HK-2 (cell line): ENCODE results near the gene UBAC2.
"Not testable (repeated sequence)": the region's sequence is repeated elsewhere in the genome, so short reads cannot be mapped to it uniquely, and the experiment has no call there.

Source experiments
- DNase-seq: peaks from one replicate; pipeline ENCODE4 v3.0.0-alpha.2; 2018; ENCODE audit not compliant: unreplicated experiment

UBAC2 gene

DNA sequence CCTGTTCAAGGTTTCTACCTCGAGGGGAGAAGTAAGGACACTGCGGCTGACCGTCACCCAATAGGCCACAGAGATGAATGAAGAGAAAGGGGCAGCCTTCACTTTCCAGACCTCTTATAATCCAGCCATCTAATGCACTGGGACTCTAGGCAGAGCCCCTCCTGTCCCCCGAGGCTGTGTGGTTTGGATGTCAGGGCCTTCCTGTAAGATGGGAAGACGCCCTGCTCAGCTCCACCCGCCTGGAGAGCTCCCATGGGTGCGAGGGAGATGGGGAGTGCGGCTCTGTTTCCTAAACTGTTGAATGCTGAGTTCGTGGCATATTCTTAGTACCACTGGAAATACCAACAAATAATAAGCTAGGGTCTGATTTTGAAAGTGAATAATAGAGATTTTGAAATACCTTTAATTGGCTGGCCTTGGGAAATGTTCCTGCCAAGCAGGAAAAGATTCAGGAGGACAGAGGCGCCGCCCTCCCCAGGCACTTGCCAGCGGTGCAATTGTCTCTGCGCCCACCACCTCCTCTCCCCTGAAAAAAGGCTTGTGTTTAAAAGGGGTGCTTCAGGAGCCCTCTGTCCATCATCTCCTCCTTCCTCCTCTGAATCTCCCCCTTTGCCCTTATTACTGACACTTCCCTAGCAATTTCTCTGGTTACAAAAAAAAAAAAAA lies 191.9 kb downstream of the UBAC2 start:
- no peak for DNase-seq

DNA sequence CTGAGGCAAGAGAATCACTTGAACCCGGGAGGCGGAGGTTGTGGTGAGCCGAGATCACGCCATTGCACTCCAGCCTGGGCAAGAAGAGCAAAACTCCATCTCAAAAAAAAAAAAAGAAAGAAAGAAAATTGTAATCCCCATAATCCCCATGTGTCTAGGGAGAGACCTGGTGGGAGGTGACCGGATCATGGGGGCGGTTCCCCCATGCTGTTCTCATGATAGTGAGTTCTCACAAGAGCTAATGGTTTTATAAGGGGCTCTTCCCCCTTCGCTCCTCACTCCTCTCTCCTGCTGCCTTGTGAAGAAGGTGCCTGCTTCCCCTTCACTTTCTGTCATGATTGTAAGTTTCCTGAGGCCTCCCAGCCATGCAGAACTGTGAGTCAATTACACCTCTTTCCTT lies 192.7 kb downstream of the UBAC2 start:
- not testable (repeated sequence) for DNase-seq

DNA sequence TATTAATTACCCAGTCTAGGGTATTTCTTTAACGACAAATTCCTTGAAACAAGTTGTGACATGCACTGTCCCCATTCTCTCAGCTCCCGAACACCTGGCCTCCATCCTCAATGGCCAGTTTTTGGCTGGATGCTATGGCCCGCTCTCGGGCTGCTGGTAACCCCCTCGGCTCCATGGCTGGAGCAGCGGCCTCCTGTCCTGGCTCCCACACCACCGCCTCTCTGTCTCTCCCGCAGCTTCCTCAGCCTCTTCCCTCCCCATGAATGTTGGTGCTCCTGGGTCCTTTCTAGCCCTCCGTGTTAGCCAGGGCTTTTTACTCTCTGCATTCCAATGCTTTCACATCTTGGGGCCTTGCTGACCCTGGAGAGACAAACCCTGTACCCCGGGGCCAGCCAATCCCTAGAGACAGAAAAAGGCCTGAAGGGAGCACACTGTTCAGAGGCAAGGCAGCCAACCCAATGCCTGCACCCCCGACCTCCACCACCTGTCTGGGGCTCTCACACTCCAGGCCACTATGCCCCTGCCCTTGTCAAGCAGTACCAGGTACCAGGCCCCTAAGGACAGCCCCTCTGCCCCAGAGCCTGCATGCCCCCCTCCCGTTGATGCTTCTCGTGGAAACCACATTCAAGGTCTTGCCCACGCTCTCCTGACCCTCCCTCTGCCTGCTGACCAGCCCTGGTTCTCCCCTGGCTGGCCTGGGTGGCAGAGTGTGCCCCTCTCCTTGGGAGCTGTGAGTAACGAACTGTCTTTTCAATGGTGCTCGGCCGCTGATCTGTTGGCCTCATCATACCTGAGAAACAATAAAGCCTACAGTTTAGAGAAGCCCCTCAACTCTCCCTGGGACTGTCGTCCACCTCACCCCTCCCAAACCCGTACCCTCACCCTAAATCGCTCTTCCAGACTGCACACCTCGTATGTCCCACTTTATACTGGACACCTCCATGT lies 193.4 kb downstream of the UBAC2 start:
- DNase-seq: no peak

DNA sequence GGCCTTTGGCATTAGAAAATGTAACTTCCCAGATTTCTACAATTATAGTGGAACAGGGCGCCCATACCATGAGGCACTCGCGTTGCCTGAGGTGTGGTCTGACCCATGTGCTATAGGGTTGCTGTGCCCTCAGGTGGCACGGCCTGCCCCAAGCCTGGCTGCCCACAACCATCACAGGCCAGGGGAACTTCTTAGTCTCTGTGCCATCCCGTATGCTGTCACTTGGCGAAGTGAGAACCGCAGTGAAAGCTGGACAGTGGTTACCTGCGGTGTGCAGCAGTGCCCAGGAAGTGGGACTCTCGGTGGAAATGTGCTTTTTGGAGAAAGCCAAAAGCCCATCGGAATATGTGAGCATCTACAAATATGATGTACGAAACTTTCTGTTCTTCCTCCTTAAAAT lies 194.8 kb downstream of the UBAC2 start:
- no peak for DNase-seq

DNA sequence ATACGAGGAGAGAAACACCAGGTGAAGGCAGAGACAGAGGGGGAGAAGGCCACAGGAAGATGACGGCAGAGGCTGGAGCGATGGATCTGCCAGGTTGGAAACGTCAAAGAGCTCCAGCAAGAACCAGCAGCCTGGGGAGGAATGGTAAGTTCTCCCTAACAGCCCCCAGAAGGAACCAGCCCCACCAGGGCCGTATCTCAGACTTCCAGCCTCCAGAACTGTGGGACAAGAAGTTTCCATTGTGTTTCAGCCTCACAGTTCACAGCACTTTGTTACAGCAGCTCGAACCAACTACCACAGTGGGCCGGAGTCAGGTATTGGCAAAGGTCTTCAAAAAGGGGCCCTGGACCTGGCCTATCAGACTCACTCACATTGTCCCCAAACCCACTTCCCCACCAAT lies 195.8 kb downstream of the UBAC2 start:
- no peak for DNase-seq

DNA sequence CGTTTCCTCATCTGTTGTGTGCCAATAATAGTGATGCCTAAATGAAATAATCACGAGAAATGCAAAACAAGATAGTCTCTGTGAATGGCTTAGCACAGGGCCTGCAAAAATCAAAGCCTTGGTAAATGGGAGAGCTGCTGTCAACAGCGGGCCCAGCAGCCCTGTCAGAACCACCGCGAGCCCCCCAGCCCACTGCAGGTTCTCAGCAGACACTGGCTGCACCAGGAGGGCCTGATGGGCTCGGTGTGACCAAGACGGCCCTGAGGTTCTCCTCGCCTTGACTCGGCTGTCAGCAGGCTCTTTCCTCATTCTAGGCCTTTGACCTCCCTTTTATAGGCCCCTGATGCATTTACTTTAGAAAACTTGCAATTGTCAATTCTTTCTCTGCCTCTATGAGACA lies 197.4 kb downstream of the UBAC2 start:
- DNase-seq: no peak

DNA sequence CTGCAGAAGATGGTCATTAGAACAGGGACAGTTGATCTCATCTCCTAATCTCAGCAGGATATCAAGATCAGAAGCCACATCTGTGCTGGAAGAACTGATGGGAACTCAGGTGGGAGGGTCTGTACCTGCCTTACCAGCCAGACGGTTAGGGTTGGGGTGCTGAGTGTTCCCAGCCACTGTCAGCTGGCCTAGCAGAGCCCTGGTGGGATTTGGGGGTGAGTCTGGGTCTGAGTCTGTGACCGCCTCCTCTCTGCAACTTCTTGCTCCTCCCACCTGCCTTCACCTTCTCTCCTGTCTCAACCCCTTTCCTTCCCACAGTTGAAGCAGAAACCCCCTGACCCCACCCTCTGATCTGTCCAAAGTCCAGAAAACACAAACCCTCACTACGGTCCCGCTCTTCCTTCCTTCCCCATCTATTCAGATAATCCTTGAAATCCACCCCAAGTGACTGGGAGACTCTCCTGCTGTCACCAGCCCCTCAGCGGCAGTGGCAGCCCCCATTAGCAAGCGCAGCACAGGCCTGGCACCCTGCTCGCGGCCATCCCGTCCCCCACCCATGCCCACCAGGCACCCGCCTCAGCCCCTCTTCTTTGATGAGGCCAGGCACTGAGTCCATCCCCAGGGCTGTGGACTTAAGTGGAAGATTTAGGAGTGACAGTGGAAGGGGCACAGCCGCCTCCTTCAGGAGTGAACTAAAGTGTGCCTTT lies 198.4 kb downstream of the UBAC2 start:
- DNase-seq: no peak

DNA sequence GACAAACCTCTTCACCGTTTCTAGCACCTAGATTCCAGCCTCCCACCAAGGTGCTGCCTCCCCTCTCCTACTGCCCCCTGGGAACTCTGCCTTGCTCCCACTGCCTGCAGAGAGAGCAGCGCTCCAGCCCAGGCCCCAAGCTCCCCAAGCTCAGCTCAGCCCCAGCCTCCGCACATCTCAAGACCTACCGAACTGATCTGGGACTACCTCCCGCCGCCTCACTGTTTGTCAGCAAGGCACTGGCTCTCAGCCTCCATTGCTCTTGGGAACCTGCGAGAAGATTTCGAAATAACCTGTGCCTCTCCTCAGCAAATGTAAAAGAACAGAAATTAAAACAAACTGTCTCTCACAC lies 198.9 kb downstream of the UBAC2 start:
- no peak for DNase-seq

DNA sequence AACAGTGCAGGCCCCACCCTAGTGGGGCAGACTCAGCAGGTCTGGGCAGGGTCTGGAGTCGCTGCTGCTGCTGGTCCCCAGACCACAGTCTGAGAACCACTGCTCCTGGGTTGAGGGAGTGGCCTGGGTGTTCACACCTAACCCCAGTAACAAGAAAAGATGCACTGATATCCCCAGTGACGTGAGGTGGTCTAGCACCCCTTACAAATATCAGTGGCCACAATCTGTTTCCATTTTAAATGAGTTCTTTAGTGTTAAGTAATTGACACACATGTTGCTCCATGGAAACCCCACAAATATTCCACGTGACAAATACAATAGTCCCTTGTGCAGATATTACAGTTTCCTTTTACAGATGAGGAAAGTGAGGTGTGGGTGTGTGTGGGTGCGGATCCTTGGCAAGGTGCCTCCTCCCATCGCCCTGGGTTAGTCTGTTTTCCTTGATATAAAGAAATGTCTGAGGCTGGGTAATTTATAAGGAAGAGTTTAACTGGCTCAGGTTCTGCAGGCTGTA lies 202.9 kb downstream of the UBAC2 start:
- DNase-seq: no peak

DNA sequence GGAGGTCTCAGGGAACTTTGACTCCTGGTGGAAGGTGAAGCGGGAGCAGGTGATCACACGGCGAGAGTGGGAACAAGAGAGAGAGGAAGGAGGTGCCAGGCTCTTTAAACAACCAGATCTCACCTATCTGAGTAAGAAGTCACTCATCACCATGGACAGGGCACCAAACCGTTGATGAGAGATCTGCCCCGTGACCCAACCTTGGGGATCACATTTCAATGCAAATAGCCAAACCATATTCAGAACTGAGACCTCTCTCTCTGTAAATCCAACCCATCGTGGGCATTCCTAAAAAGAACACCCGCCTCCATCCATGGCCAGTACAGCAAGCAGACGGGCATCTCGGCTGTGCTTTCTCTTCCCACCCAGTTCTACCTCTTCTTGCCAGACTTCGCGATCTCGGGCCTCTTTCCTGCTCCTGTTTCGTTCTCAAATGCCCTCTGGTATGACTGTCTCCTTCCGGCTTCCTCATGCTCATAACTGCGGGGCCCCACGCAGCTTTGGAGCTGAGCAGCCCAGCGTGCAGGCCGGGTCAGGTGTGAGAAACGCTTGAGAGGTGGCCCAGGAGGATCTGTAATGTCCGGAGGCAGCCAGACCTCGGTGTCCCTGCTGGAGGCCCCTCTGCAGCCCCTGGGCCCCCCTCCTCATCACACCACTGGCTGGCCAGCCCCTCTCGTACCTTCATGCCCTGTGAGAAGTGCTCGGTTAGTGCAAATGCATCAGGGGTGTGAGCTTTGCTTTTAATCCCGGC lies 203.5 kb downstream of the UBAC2 start:
- DNase-seq: no peak

DNA sequence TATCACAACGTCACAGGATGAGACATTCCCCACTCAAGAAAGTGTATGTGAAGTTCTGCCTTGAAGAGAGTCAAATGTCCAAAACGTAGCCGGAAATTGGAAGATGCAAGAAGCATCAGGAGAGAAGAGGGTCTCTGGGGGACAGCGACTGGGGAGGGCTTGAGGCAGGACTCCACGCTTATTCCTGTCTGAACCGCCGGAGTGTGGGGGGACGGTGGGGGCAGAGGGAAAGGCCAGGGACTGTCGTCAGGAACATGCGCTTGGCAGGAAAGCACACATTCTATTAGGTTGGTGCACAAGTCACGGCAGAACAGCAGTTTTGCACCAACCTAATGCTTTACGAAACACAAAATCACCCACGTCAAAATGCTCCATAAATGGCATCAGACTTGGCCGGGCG lies 205.3 kb downstream of the UBAC2 start:
- DNase-seq: no peak

DNA sequence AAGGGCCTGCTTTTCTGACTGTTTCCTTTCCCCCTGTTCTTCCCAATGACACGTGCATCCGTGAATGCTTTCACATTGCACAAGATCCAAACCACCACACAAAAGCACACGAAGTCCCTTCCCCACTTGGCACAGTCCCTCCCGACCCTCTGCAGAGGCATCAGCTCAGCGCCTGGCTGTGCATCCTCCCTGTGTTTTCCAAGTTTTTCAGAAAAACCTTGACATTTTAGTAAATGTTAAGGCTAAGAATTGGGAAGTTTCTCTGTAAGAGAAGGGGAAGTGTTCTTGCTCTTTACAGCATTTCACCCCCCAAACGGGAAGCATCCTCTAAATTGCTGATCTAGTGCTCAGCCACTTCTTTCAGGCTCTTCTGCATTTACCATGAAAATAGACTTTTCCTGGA lies 206.1 kb downstream of the UBAC2 start:
- no peak for DNase-seq

DNA sequence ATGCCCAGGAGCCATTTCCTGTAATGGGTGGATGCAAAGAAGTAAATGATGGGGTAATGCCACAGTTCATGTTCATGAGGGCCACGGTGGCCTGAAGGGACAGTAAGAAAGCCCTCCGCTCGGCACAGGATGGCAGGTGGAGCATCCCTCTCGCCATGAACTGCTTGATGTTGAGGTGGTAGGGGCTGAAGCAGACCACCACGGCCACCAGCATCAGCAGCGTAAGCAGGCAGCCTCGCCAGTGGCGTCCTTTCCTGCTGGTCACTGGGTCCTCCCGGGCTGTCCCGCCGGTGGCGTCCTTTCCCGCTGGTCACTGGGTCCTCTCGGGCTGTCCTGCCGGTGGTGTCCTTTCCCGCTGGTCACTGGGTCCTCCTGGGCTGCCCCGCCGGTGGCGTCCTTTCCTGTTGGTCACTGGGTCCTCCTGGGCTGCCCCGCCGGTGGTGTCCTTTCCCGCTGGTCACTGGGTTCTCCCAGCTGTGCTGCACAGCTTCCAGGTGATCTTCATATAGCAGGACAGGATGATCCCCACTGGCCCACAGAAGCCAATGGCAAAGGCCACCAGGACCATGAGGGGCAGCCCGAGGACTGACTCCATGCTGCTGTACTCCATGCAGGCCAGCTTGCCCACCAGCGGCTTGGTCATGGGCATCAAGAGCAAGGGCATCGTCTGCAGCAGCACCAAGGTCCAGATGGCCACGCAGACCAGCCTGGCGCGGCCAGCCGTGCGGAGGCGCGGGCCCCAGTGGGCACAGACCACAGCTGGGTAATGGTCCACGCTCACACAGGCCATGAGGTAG lies 207.4 kb downstream of the UBAC2 start:
- DNase-seq: no peak

DNA sequence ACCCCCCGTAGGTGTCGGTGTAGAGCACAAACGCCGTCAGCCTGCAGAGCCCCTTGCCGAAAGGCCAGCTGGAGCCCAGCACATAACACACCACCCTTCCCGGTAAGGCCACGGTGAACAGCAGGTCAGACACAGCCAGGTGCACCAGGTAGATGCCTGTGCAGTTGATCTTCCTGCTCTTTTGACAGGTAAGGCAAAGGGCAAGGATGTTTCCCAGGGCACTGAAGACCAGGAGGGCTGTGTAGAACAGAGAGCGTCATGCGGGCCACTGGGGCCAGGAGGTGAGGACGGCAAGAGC lies 208.0 kb downstream of the UBAC2 start:
- no peak for DNase-seq

DNA sequence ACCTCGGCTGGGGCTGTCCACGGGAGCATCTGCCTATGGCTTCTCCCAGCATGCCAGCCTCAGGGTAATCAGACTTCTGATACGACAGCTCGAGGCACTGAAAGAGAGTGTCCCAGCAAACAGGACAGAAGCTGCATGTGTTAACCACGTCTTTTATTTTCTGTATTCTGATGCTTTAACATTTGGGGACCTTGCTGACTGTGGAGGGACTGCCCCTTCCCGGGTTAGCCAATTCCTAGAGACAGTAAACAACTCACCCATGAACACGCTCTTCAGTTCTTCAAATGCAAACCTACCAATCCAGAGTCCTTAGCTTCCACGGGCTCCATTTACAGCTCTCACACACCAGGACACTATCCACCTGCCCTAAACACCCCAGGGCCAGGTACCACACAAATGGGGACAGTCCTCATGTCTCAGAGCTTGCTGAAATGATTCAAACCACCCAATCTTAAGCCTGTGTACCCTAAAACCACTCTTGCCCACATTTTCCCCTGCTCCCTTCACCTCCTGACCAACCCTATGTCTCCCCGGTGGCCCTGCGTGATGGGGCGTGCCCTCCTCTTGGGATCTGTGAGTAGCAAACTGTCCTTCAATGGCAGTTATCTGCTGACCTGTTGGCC lies 208.9 kb downstream of the UBAC2 start:
- DNase-seq: not testable (repeated sequence)

DNA sequence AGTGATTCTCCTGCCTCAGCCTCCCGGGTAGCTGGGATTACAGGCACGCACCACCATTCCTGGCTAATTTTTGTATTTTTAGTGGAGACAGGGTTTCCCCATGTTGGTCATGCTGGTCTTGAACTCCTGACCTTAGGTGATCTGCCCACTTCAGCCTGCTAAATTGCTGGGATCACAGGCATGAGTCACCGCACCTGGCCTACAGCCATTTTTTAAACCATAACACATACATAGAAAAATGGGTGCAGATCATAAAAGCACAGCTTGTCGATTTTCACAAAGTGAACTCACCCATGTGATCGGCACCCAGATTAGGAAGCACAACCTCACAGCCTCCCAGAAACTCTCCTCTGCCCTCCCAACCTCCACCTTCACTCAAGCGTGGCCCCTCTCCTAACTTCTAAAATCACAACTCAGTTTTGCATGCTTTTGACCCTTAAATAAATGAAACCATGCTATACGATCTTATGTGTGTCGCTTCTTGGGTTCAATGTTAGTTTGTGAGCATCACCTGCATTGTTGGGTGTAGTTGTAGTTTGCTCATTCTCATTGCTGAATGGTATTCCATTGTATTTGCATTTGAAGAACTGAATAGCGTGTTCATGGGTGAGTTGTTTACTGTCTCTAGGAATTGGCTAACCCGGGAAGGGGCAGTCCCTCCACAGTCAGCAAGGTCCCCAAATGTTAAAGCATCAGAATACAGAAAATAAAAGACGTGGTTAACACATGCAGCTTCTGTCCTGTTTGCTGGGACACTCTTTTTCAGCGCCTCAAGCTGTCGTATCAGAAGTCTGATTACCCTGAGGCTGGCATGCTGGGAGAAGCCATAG lies 210.2 kb downstream of the UBAC2 start:
- not testable (repeated sequence) for DNase-seq

DNA sequence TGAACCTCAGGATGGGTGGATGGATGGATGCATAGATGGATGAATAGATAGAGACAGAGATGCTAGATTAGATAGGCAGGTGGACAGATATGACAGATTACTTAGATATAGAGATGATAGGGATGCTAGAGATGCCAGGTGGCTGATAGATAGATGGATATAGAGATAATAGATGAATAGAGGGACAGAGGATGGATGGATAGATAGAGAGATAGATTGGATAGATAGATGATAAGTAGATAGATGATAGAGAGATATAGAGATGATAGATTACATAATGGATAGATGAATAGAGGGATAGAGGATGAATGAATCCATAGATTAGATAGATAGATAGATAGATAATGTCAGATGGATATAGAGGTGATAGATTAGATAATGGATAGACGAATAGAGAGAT lies 212.2 kb downstream of the UBAC2 start:
- DNase-seq: no peak

DNA sequence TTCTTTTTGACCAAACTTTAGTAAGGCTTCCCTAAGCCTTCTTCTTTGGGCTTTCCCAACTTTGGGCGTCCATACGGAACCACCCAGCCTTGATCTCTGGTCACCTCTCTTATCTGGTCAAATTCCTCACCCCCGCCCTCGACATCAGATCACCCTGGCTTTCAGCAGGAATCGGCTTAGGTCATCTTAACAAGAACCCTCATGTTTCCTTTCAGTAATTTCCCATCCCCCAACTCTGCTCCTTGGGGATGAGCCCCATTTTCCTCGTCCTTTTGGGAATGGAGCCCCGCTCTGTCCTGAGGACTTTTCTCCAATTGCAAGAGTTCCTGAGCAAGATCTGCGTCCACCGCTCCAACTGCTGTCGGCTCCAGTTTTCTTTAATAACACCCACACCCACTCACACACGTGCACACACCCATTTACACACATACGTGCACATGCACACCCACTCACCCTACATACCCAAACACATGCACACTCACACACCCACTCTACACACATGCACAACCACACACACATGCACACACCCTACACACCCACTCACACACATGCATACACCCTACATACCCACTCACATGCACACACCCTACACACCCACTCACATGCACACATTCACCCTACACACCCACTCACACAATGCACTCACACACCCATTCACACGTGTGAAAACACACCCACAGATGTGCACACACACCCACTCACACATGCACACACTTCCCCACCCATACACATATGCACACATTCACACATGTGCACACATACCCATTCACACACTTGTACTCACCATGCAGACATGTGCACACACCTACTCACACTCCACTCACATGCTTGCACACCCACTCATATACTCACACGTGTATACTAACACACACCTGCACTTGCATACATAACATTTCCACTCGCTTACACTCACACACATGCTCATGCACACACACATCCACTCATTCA lies 213.7 kb downstream of the UBAC2 start:
- no peak for DNase-seq
